ENCODE data around the gene MAGI2. TPM values are rescaled to one million over a fixed set of nuclear protein-coding genes. Genes with fewer than 3 reads are reported as not detected.

The MAGI2 gene
- polyA plus RNA-seq, 3 donors: 0.03 to 0.11 TPM; not detected in 1

DNA sequence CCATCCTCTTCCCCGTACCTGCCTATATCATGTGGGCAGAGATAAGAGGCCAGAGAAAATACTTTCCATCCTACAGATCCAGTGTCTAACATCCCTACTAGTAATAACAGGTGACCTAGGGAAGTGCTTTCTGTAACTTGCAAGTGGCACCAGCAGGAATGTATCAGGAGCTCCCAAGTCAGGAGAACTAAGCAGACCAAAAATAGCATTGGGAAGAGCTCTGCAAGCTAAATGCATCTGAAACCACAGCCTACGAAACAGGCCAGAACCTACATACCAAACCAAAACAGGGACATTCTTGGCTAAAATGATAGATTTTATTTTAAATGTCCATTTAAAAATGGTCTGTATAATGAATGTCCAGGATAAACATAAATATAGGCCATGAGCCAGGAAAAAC lies 974.1 kb downstream of the MAGI2 start:
- Histone ChIP-seq H4K20me1 (ENCODE audit: insufficient read depth, low read length) (no peaks in the 10 kb centered on the region), H3K79me2 (ENCODE audit: insufficient read depth, low read length) (no peaks in the 10 kb centered on the region), H3K27me3 (ENCODE audit: control insufficient read depth in 2 of 2, insufficient read depth in 2 of 2, low read length in 2 of 2) (no peaks in the 10 kb centered on the region), H3K4me2 (replicated peaks; ENCODE audit: extremely low read depth, low read length, poor library complexity, severe bottlenecking) (no peak overlapping the region), H3K9me3 (replicated peaks in 1 of 2; ENCODE audit: control insufficient read depth in 1 of 2, insufficient read depth in 1 of 2, low read length in 2 of 2) (no peaks in the 10 kb centered on the region), H3K4me1 (ENCODE audit: control insufficient read depth in 1 of 2, insufficient read depth in 2 of 2, low read length in 2 of 2) (no peaks in the 10 kb centered on the region), H3K9ac (ENCODE audit: insufficient read depth, low read length, poor library complexity, severe bottlenecking) (no peak overlapping the region), H2AFZ (ENCODE audit: insufficient read depth, low read depth, low read length, poor library complexity, severe bottlenecking) (no peak overlapping the region), H3K27ac (ENCODE audit: low read depth in 1 of 2, low read length in 2 of 2) (no peak overlapping the region), H3K36me3 (replicated peaks in 1 of 2; ENCODE audit: control insufficient read depth in 1 of 2, insufficient read depth in 2 of 2, low read length in 2 of 2) (no peaks in the 10 kb centered on the region), H3K4me3 (replicated peaks in 1 of 3; ENCODE audit: low read depth in 2 of 3, low read length in 3 of 3) (no peak overlapping the region)
- H3K4me1 Mint-ChIP-seq: no peaks in the 10 kb centered on the region
- peaks cover 0 to 6% (median 0%) of the 10 kb centered on the region in 7 donors for H3K9me3 Mint-ChIP-seq
- intact Hi-C loops (cut with micrococcal nuclease): no loop called here
- H3K4me3 Mint-ChIP-seq: no peak overlapping the region
- H3K27ac Mint-ChIP-seq: no peak overlapping the region
- WGBS (ENCODE audit: insufficient coverage): no CpG with 5 or more reads among the region's 2 CpGs
- H3K27me3 Mint-ChIP-seq (ENCODE audit: low read depth in 3 of 3): no peaks in the 10 kb centered on the region
- DNase-seq: no peak
- TF ChIP-seq, protein P1, sequence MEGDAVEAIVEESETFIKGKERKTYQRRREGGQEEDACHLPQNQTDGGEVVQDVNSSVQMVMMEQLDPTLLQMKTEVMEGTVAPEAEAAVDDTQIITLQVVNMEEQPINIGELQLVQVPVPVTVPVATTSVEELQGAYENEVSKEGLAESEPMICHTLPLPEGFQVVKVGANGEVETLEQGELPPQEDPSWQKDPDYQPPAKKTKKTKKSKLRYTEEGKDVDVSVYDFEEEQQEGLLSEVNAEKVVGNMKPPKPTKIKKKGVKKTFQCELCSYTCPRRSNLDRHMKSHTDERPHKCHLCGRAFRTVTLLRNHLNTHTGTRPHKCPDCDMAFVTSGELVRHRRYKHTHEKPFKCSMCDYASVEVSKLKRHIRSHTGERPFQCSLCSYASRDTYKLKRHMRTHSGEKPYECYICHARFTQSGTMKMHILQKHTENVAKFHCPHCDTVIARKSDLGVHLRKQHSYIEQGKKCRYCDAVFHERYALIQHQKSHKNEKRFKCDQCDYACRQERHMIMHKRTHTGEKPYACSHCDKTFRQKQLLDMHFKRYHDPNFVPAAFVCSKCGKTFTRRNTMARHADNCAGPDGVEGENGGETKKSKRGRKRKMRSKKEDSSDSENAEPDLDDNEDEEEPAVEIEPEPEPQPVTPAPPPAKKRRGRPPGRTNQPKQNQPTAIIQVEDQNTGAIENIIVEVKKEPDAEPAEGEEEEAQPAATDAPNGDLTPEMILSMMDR (IDR thresholded peaks at IDR 0.05): no peak
- H3K36me3 Mint-ChIP-seq: no peaks in the 10 kb centered on the region

DNA sequence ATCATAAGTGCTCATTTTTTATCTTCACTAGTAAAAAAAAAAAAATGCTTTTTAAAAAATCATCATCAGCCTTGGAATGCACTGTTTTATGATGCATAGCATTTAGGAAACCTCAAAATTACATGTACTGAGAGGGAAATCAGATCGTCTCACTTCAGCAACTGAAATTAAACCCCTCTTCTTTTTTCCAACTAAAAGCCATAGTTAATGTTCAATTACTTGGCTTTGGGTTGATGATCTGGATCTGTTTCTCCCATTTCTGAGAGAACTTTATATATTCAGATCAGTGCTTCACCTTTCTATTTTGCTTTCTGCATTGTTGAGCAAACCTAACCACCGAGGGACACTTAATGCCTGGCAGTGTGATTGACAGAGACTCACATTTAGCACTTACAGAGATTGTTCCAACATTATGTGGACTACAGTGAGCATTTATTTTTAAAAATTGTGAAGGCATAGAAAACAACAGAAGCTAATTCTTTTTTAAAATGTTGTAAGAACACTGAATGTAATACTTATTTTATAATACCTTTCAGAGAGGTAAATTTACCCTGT lies 976.5 kb downstream of the MAGI2 start:
- Mint-ChIP-seq H3K27ac (no peak overlapping the region), H3K4me3 (no peak overlapping the region), H3K36me3 (no peaks in the 10 kb centered on the region), H3K9me3 (peaks cover 0 to 6% (median 2%) of the 10 kb centered on the region in 7 donors), H3K27me3 (ENCODE audit: low read depth in 3 of 3) (no peaks in the 10 kb centered on the region), H3K4me1 (no peaks in the 10 kb centered on the region)
- Histone ChIP-seq H3K27ac (ENCODE audit: low read depth in 1 of 2, low read length in 2 of 2) (no peak overlapping the region), H4K20me1 (ENCODE audit: insufficient read depth, low read length) (no peaks in the 10 kb centered on the region), H3K4me3 (replicated peaks in 1 of 3; ENCODE audit: low read depth in 2 of 3, low read length in 3 of 3) (no peak overlapping the region), H2AFZ (ENCODE audit: insufficient read depth, low read depth, low read length, poor library complexity, severe bottlenecking) (no peak overlapping the region), H3K36me3 (replicated peaks in 1 of 2; ENCODE audit: control insufficient read depth in 1 of 2, insufficient read depth in 2 of 2, low read length in 2 of 2) (no peaks in the 10 kb centered on the region), H3K27me3 (ENCODE audit: control insufficient read depth in 2 of 2, insufficient read depth in 2 of 2, low read length in 2 of 2) (no peaks in the 10 kb centered on the region), H3K9ac (ENCODE audit: insufficient read depth, low read length, poor library complexity, severe bottlenecking) (no peak overlapping the region), H3K4me2 (replicated peaks; ENCODE audit: extremely low read depth, low read length, poor library complexity, severe bottlenecking) (no peak overlapping the region), H3K79me2 (ENCODE audit: insufficient read depth, low read length) (no peaks in the 10 kb centered on the region), H3K4me1 (ENCODE audit: control insufficient read depth in 1 of 2, insufficient read depth in 2 of 2, low read length in 2 of 2) (no peaks in the 10 kb centered on the region), H3K9me3 (replicated peaks in 1 of 2; ENCODE audit: control insufficient read depth in 1 of 2, insufficient read depth in 1 of 2, low read length in 2 of 2) (no peaks in the 10 kb centered on the region)
- DNase-seq: no peak
- TF ChIP-seq, protein P1 (IDR thresholded peaks at IDR 0.05): no peak
- intact Hi-C loops (cut with micrococcal nuclease): no loop called here
- WGBS (ENCODE audit: insufficient coverage): 67% methylated on average over 1 of the region's 2 CpGs

Data from CD14-positive monocyte (primary cell).